Hepatocyte (in vitro differentiated cells): ENCODE results near the gene PITX3. TPM values are rescaled to one million over a fixed set of nuclear protein-coding genes. Genes with fewer than 3 reads are reported as not detected.

ENCODE experiments used
- DNase-seq: peaks from one replicate; pipeline ENCODE4 v3.0.0-alpha.2; 2016; ENCODE audit warnings: low spot score
- H2AFZ ChIP-seq: fragments of 200-600 bp; sonication (generic); 2 replicates; pipeline ENCODE4 v1.6.0; 2016; ENCODE audit warnings: antibody characterized with exemption, mild to moderate bottlenecking
- H3K27ac ChIP-seq: fragments of 200-600 bp; sonication (generic); 2 replicates; pipeline ENCODE4 v1.5.1; 2016; ENCODE audit warnings: mild to moderate bottlenecking
- H3K27me3 ChIP-seq: fragments of 200-600 bp; sonication (generic); 2 replicates; pipeline ENCODE4 v1.6.1; 2016
- H3K36me3 ChIP-seq: fragments of 200-600 bp; sonication (generic); replicated peaks from 2 replicates; pipeline ENCODE4 v1.5.1; 2016; ENCODE audit warnings: low read depth; ENCODE audit not compliant: insufficient read depth
- H3K4me1 ChIP-seq: fragments of 200-600 bp; sonication (generic); 2 replicates; pipeline ENCODE4 v1.5.1; 2016; ENCODE audit warnings: mild to moderate bottlenecking, moderate library complexity; ENCODE audit not compliant: insufficient read depth
- H3K4me2 ChIP-seq: fragments of 200-600 bp; sonication (generic); 2 replicates; pipeline ENCODE4 v1.6.0; 2016
- H3K4me3 ChIP-seq: fragments of 200-600 bp; sonication (generic); 2 replicates; pipeline ENCODE4 v1.5.1; 2016; ENCODE audit warnings: mild to moderate bottlenecking
- H3K79me2 ChIP-seq: fragments of 200-600 bp; sonication (generic); 2 replicates; pipeline ENCODE4 v1.6.0; 2017; ENCODE audit warnings: mild to moderate bottlenecking
- H3K9me2 ChIP-seq: fragments of 200-600 bp; sonication (generic); replicated peaks from 2 replicates; pipeline ENCODE4 v1.6.0; 2017; ENCODE audit warnings: mild to moderate bottlenecking; ENCODE audit not compliant: insufficient read depth
- H3K9me3 ChIP-seq: fragments of 200-600 bp; sonication (generic); 2 replicates; pipeline ENCODE4 v1.5.1; 2016; ENCODE audit warnings: low read depth, mild to moderate bottlenecking
- H4K20me1 ChIP-seq: fragments of 200-600 bp; sonication (generic); 2 replicates; pipeline ENCODE4 v1.6.0; 2016; ENCODE audit warnings: mild to moderate bottlenecking; ENCODE audit not compliant: insufficient read depth, poor library complexity, severe bottlenecking
- CTCF ChIP-seq: fragments of 200-600 bp; sonication (generic); IDR thresholded peaks from 2 replicates; pipeline ENCODE4 v1.5.1; 2016; ENCODE audit warnings: antibody characterized with exemption, mild to moderate bottlenecking; ENCODE audit not compliant: poor library complexity
- EZH2 ChIP-seq: fragments of 200-600 bp; sonication (generic); IDR thresholded peaks from 2 replicates; pipeline ENCODE4 v1.6.1; 2016; ENCODE audit warnings: antibody characterized with exemption, mild to moderate bottlenecking, borderline replicate concordance
- EZH2phosphoT487 ChIP-seq: fragments of 200-600 bp; sonication (generic); IDR thresholded peaks from one replicate; pipeline ENCODE4 v1.6.1; 2018; ENCODE audit warnings: antibody characterized with exemption, mild to moderate bottlenecking, low read depth, moderate library complexity; ENCODE audit not compliant: unreplicated experiment, severe bottlenecking
- WGBS: methylation state at CpG from one replicate; pipeline ENCODE4 v1.1.6; 2016; ENCODE audit warnings: low lambda C conversion rate; ENCODE audit errors: missing lambda C conversion rate; 5-methylcytosine and 5-hydroxymethylcytosine counted together
- polyA plus RNA-seq: library from polyadenylated mRNA; unstranded; fragments of >200 nt; fragmentation: Nextera tagmentation; extraction: Ambion mirVana; gene quantifications from 2 replicates; pipeline ENCODE4 v1.2.1, GENCODE V29; 2016
- total RNA-seq: library from RNA; depleted of rRNA; stranded (reverse); fragments of >200 nt; gene quantifications from 2 replicates; pipeline ENCODE4 v1.2.3, GENCODE V29; 2014

PITX3 gene
- total and polyA plus RNA-seq, 2 experiments from 2014 or later: 0.52 TPM; not detected in 1

GRCh38 chr10:102287991-102288390 lies 46.7 kb upstream of the PITX3 start:
- no peak for DNase-seq
- peaks cover 68% of the 10 kb centered on the region for H4K20me1 ChIP-seq
- no peaks in the 10 kb centered on the region for H3K9me3 ChIP-seq
- no peak overlapping the region for H3K27ac ChIP-seq
- TF ChIP-seq EZH2phosphoT487: no peak
- TF ChIP-seq EZH2: no peak
- no peak for TF ChIP-seq CTCF
- H3K4me1 ChIP-seq: no peaks in the 10 kb centered on the region
- no peaks in the 10 kb centered on the region for H3K36me3 ChIP-seq
- no peak overlapping the region for H3K4me2 ChIP-seq
- peaks cover 94% of the 10 kb centered on the region for H3K79me2 ChIP-seq
- 92% methylated on average over 4 of the region's 4 CpGs for WGBS
- no peak overlapping the region for H2AFZ ChIP-seq
- no peaks in the 10 kb centered on the region for H3K9me2 ChIP-seq
- H3K27me3 ChIP-seq: no peaks in the 10 kb centered on the region
- no peak overlapping the region for H3K4me3 ChIP-seq

GRCh38 chr10:102287538-102287937 lies 46.2 kb upstream of the PITX3 start:
- H3K79me2 ChIP-seq: peaks cover 94% of the 10 kb centered on the region
- peaks cover 70% of the 10 kb centered on the region for H4K20me1 ChIP-seq
- no peaks in the 10 kb centered on the region for H3K4me1 ChIP-seq
- no peak overlapping the region for H3K4me3 ChIP-seq
- DNase-seq: no peak
- no peaks in the 10 kb centered on the region for H3K9me3 ChIP-seq
- no peak overlapping the region for H3K27ac ChIP-seq
- no peak overlapping the region for H2AFZ ChIP-seq
- no peaks in the 10 kb centered on the region for H3K36me3 ChIP-seq
- H3K27me3 ChIP-seq: no peaks in the 10 kb centered on the region
- H3K4me2 ChIP-seq: no peak overlapping the region
- no peak for TF ChIP-seq EZH2phosphoT487
- no peak for TF ChIP-seq CTCF
- TF ChIP-seq EZH2: no peak
- no peaks in the 10 kb centered on the region for H3K9me2 ChIP-seq

GRCh38 chr10:102286216-102286615 lies 44.9 kb upstream of the PITX3 start:
- WGBS: 57% methylated on average over 2 of the region's 2 CpGs
- no peaks in the 10 kb centered on the region for H3K36me3 ChIP-seq
- H3K9me3 ChIP-seq: no peaks in the 10 kb centered on the region

More at GRCh38 chr10:102286216-102286615, 44.9 kb upstream of the PITX3 start:
- Histone ChIP-seq H3K79me2 (peaks cover 91% of the 10 kb centered on the region), H3K27ac (no peak overlapping the region), H3K4me1 (no peaks in the 10 kb centered on the region), H3K4me3 (no peak overlapping the region), H3K4me2 (no peak overlapping the region), H3K9me2 (no peaks in the 10 kb centered on the region), H3K27me3 (no peaks in the 10 kb centered on the region), H2AFZ (no peak overlapping the region), H4K20me1 (peaks cover 70% of the 10 kb centered on the region)
- no peak for DNase-seq
- TF ChIP-seq EZH2: no peak
- no peak for TF ChIP-seq CTCF
- no peak for TF ChIP-seq EZH2phosphoT487
